CD4-positive, alpha-beta T cell treated with Interleukin-2 at 100 ng/mL for 4 hours (primary cell): ENCODE results near the gene NRDE2.

ENCODE experiments used
- DNase-seq: peaks from one replicate; pipeline ENCODE4 v3.0.0-alpha.2; 2020; ENCODE audit warnings: low spot score

Gene NRDE2

GRCh38 chr14:90295870-90296516 lies 35.7 kb downstream of the NRDE2 start:
- DNase-seq: no peak

- no peak for DNase-seq
These were observed 36.9 kb downstream of the NRDE2 start for GRCh38 chr14:90294872-90295271.

- no peak for DNase-seq
These were observed 37.7 kb downstream of the NRDE2 start for GRCh38 chr14:90293766-90294730.

- DNase-seq: no peak
These were observed 40.0 kb downstream of the NRDE2 start for GRCh38 chr14:90291699-90292098.

- DNase-seq: no peak
These were observed 41.3 kb downstream of the NRDE2 start for GRCh38 chr14:90290337-90291011.

GRCh38 chr14:90288651-90289355 lies 42.9 kb downstream of the NRDE2 start:
- no peak for DNase-seq

- DNase-seq: no peak
These were observed 44.0 kb downstream of the NRDE2 start for GRCh38 chr14:90287791-90288190.

- DNase-seq: no peak
These were observed 50.0 kb downstream of the NRDE2 start for GRCh38 chr14:90281756-90282155.

GRCh38 chr14:90281261-90281660 lies 50.5 kb downstream of the NRDE2 start:
- DNase-seq: no peak

GRCh38 chr14:90280096-90280495 lies 51.6 kb downstream of the NRDE2 start:
- DNase-seq: no peak

GRCh38 chr14:90278199-90279175 lies 53.3 kb downstream of the NRDE2 start:
- DNase-seq: no peak

GRCh38 chr14:90277581-90278198 lies 54.1 kb downstream of the NRDE2 start:
- DNase-seq: no peak

- DNase-seq: no peak
These were observed 54.9 kb downstream of the NRDE2 start for GRCh38 chr14:90276646-90277367.

- no peak for DNase-seq
These were observed 55.9 kb downstream of the NRDE2 start for GRCh38 chr14:90275820-90276219.

- DNase-seq: no peak
These were observed 56.3 kb downstream of the NRDE2 start for GRCh38 chr14:90275458-90275814.

- peak; percentile 11 for DNase-seq
These were observed 56.8 kb downstream of the NRDE2 start for GRCh38 chr14:90274808-90275457.

GRCh38 chr14:90274019-90274418 lies 57.7 kb downstream of the NRDE2 start:
- DNase-seq: no peak

- no peak for DNase-seq
These were observed 58.2 kb downstream of the NRDE2 start for GRCh38 chr14:90273532-90273931.

- DNase-seq: no peak
These were observed 59.2 kb downstream of the NRDE2 start for GRCh38 chr14:90272523-90272922.
